Hepatocyte (in vitro differentiated cells): Measurements from ENCODE around the gene WDFY4.

ENCODE experiments used
- EZH2 ChIP-seq: fragments of 200-600 bp; sonication (generic); IDR thresholded peaks from 2 replicates; pipeline ENCODE4 v1.6.1; 2016; ENCODE audit warnings: antibody characterized with exemption, mild to moderate bottlenecking, borderline replicate concordance
- TF ChIP-seq, protein P1 (sequence below): fragments of 200-600 bp; sonication (generic); IDR thresholded peaks from 2 replicates; pipeline ENCODE4 v1.5.1; 2016; ENCODE audit warnings: antibody characterized with exemption, mild to moderate bottlenecking; ENCODE audit not compliant: poor library complexity

DNA sequence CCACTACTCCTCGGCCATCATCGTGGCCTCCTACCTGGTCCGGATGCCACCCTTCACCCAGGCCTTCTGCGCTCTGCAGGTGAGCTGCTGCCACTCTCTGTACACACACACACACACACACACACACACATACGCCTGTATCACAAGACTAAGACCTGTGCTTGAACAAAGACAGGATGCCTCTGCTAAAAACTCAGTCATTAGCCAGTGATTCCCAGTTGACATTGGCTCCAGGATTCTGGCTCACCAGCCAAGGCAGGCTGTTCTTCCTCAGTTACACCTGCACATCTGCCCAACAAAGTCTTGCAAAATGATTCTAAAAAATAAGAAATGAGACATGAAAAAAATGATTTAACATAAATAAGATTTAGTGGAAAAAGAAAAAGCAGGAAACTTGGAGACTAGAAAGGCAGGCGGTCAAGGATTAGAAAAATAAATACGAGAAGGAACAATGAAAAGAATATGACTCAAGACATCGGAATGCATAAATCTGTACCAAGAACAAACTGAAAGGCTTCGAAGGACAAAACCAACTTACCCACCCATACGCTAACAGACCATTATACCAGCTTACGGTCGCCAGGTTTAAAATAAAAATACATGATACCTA, 262.3 kb downstream of the WDFY4 start:
- TF ChIP-seq EZH2 = no peak
- TF ChIP-seq, protein P1, sequence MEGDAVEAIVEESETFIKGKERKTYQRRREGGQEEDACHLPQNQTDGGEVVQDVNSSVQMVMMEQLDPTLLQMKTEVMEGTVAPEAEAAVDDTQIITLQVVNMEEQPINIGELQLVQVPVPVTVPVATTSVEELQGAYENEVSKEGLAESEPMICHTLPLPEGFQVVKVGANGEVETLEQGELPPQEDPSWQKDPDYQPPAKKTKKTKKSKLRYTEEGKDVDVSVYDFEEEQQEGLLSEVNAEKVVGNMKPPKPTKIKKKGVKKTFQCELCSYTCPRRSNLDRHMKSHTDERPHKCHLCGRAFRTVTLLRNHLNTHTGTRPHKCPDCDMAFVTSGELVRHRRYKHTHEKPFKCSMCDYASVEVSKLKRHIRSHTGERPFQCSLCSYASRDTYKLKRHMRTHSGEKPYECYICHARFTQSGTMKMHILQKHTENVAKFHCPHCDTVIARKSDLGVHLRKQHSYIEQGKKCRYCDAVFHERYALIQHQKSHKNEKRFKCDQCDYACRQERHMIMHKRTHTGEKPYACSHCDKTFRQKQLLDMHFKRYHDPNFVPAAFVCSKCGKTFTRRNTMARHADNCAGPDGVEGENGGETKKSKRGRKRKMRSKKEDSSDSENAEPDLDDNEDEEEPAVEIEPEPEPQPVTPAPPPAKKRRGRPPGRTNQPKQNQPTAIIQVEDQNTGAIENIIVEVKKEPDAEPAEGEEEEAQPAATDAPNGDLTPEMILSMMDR = no peak
